Endothelial cell of umbilical vein (primary cell): ENCODE results near the gene SRA1.

Experiments
- MYC ChIP-seq: IDR thresholded peaks from one replicate; pipeline ENCODE4 v1.6.1; 2011; ENCODE audit warnings: mild to moderate bottlenecking, low read depth, low read length
- POLR2A ChIP-seq: IDR thresholded peaks from 2 replicates; pipeline ENCODE4 v1.6.1; 2012; ENCODE audit warnings: low read depth, mild to moderate bottlenecking, control low read depth, low read length
- TF ChIP-seq, protein P1 (sequence below), 2 donors: IDR thresholded peaks; 1 replicate in 1 of 2; 2 replicates in 1 of 2; pipeline ENCODE4 v1.5.1; 2011; ENCODE audit warnings: low read length in 2 of 2, mild to moderate bottlenecking in 2 of 2, moderate library complexity in 2 of 2, control low read depth in 1 of 2, inconsistent platforms in 1 of 2, low read depth in 1 of 2; ENCODE audit not compliant: insufficient read depth in 1 of 2; ENCODE audit errors: extremely low read depth in 1 of 2

DNA sequence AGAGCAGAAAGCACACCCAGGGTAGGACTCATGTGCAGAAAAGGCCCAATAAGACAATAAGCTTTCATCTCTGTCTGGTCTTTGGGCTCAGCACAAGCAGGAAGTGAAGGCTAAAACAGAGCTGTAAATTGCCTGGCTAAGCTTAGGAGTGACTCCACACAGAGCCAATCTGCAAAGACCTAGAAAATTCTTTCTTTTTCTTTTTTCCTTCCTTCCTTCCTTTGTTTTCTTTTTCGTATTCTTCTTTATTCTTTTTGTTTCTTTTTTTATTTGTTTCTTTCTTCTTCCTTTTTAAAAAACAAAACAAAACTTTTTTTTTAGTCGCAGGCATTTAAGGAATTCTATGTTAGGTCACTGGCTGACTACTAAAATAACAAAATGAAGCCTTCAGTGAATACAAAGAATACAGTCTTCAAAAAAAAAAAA lies 19.5 kb upstream of the SRA1 start:
- TF ChIP-seq, protein P1, sequence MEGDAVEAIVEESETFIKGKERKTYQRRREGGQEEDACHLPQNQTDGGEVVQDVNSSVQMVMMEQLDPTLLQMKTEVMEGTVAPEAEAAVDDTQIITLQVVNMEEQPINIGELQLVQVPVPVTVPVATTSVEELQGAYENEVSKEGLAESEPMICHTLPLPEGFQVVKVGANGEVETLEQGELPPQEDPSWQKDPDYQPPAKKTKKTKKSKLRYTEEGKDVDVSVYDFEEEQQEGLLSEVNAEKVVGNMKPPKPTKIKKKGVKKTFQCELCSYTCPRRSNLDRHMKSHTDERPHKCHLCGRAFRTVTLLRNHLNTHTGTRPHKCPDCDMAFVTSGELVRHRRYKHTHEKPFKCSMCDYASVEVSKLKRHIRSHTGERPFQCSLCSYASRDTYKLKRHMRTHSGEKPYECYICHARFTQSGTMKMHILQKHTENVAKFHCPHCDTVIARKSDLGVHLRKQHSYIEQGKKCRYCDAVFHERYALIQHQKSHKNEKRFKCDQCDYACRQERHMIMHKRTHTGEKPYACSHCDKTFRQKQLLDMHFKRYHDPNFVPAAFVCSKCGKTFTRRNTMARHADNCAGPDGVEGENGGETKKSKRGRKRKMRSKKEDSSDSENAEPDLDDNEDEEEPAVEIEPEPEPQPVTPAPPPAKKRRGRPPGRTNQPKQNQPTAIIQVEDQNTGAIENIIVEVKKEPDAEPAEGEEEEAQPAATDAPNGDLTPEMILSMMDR (IDR thresholded peaks at IDR 0.05; ENCODE audit: extremely low read depth in 1 of 2, insufficient read depth in 1 of 2, low read depth in 1 of 2, low read length in 2 of 2): no peak
- TF ChIP-seq POLR2A (no peak), MYC (no peak)
